Fibroblast of lung (primary cell): ENCODE results near the gene PLOD2.

Experiments
- EZH2 ChIP-seq: IDR thresholded peaks from 2 replicates; pipeline ENCODE4 v1.5.1; 2012; ENCODE audit warnings: low read length, control low read depth, mild to moderate bottlenecking; ENCODE audit errors: missing control alignments
- TF ChIP-seq, protein P1 (sequence below), 2 donors: IDR thresholded peaks in 1 of 2; conservative IDR thresholded peaks in 1 of 2; 1 replicate in 1 of 2; 2 replicates in 1 of 2; pipeline ENCODE4 v1.5.1; 2011 to 2012; ENCODE audit warnings: low read length in 2 of 2, control low read depth in 1 of 2, inconsistent platforms in 1 of 2, low read depth in 1 of 2, mild to moderate bottlenecking in 1 of 2

DNA sequence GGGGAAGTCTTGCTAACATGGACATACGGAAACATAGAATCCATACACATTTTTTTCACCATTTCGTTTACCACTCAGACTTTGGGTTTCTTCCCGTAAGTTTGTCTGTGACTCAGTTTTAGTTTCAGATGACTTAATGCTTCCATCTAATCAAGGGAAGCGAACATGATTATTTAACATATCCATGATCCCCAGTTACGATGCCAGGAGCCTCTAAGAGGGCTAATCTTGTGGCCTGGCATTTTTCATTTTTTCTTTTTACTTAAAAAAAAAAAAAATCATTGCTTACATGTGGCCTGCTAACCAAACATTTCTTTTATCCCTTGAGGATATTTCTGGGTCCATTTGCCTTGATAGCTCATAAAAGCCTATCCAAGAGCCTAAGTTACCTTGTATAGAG is 20.2 kb upstream of the PLOD2 start:
- TF ChIP-seq, protein P1, sequence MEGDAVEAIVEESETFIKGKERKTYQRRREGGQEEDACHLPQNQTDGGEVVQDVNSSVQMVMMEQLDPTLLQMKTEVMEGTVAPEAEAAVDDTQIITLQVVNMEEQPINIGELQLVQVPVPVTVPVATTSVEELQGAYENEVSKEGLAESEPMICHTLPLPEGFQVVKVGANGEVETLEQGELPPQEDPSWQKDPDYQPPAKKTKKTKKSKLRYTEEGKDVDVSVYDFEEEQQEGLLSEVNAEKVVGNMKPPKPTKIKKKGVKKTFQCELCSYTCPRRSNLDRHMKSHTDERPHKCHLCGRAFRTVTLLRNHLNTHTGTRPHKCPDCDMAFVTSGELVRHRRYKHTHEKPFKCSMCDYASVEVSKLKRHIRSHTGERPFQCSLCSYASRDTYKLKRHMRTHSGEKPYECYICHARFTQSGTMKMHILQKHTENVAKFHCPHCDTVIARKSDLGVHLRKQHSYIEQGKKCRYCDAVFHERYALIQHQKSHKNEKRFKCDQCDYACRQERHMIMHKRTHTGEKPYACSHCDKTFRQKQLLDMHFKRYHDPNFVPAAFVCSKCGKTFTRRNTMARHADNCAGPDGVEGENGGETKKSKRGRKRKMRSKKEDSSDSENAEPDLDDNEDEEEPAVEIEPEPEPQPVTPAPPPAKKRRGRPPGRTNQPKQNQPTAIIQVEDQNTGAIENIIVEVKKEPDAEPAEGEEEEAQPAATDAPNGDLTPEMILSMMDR (conservative IDR thresholded peaks at IDR 0.05 in 1 of 2, IDR thresholded peaks at IDR 0.05 in 1 of 2; ENCODE audit: low read depth in 1 of 2, low read length in 2 of 2), result no peak
- TF ChIP-seq EZH2, result no peak
